Immature natural killer cell (primary cell): ENCODE results near the gene CBLC. TPM values are rescaled to one million over a fixed set of nuclear protein-coding genes. Genes with fewer than 3 reads are reported as not detected.
A peak's percentile ranks its signal among the peaks of the same experiment; 100 is the strongest.

Source experiments
- DNase-seq, 3 donors: peaks; one replicate each; pipeline ENCODE4 v3.0.0; 2022; ENCODE audit warnings: mixed read lengths in 1 of 3
- H3K27ac Mint-ChIP-seq, 6 donors: one replicate each; pipeline ENCODE4 v1.8.0; 2020; ENCODE audit warnings: mixed read lengths in 6 of 6, mild to moderate bottlenecking in 5 of 6, inconsistent platforms in 4 of 6, moderate library complexity in 3 of 6
- H3K27me3 Mint-ChIP-seq, 3 donors: one replicate each; pipeline ENCODE4 v1.8.0; 2020 to 2021; ENCODE audit warnings: low read depth in 3 of 3, mild to moderate bottlenecking in 3 of 3, mixed read lengths in 3 of 3, moderate library complexity in 3 of 3, inconsistent platforms in 1 of 3
- H3K36me3 Mint-ChIP-seq, 3 donors: one replicate each; pipeline ENCODE4 v1.8.0; 2020; ENCODE audit warnings: mixed read lengths in 3 of 3, inconsistent platforms in 2 of 3, mild to moderate bottlenecking in 2 of 3
- H3K4me1 Mint-ChIP-seq, 2 donors: one replicate each; pipeline ENCODE4 v1.8.0; 2020; ENCODE audit warnings: inconsistent platforms in 2 of 2, mild to moderate bottlenecking in 2 of 2, mixed read lengths in 2 of 2, moderate library complexity in 1 of 2
- H3K4me3 Mint-ChIP-seq, 5 donors: one replicate each; pipeline ENCODE4 v1.8.0; 2020; ENCODE audit warnings: mild to moderate bottlenecking in 5 of 5, mixed read lengths in 5 of 5, inconsistent platforms in 3 of 5, moderate library complexity in 3 of 5
- H3K9me3 Mint-ChIP-seq, 6 donors: one replicate each; pipeline ENCODE4 v1.8.0; 2020; ENCODE audit warnings: mild to moderate bottlenecking in 6 of 6, mixed read lengths in 6 of 6, inconsistent platforms in 4 of 6, moderate library complexity in 3 of 6
- polyA plus RNA-seq, 3 donors: library from polyadenylated mRNA; unstranded; fragments of 300-500 nt; fragmentation: Illumina TruSeq; gene quantifications; one replicate each; pipeline ENCODE4 v1.2.3, GENCODE V29; 2021

CBLC gene
- polyA plus RNA-seq, 3 donors from 2014 or later: not detected

DNA sequence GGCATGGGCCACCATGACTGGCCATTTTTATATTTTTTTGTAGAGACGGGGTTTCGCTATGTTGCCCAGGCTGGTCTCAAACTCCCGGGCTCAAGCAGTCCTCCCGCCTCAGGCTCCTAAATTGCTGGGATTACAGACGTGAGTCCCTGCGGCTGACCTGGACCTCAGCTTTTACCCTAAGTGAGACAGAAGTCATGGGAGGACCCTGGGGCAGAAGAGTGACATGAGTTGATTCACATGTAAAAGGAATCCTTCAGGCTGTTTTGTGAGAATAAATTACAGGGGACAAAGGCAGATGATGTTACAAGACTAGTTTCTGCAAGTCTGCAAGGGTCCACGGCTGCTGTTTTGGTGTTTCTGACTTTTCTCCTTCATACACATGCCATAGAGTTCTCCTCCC, 28.6 kb downstream of the CBLC start:
- H3K36me3 Mint-ChIP-seq: no peaks in the 10 kb centered on the region
- DNase-seq: no peak
- H3K4me1 Mint-ChIP-seq: peaks cover 0 to 2% of the 10 kb centered on the region in 2 donors
- no peaks in the 10 kb centered on the region for H3K9me3 Mint-ChIP-seq
- no peak overlapping the region for H3K27ac Mint-ChIP-seq
- H3K27me3 Mint-ChIP-seq: peaks cover 2 to 8% (median 2%) of the 10 kb centered on the region in 3 donors
- no peak overlapping the region for H3K4me3 Mint-ChIP-seq

- Mint-ChIP-seq H3K27ac (no peak overlapping the region), H3K4me3 (no peak overlapping the region), H3K36me3 (no peaks in the 10 kb centered on the region)
Measured at GRCh38 chr19:44807162-44807561, 29.5 kb downstream of the CBLC start.

DNA sequence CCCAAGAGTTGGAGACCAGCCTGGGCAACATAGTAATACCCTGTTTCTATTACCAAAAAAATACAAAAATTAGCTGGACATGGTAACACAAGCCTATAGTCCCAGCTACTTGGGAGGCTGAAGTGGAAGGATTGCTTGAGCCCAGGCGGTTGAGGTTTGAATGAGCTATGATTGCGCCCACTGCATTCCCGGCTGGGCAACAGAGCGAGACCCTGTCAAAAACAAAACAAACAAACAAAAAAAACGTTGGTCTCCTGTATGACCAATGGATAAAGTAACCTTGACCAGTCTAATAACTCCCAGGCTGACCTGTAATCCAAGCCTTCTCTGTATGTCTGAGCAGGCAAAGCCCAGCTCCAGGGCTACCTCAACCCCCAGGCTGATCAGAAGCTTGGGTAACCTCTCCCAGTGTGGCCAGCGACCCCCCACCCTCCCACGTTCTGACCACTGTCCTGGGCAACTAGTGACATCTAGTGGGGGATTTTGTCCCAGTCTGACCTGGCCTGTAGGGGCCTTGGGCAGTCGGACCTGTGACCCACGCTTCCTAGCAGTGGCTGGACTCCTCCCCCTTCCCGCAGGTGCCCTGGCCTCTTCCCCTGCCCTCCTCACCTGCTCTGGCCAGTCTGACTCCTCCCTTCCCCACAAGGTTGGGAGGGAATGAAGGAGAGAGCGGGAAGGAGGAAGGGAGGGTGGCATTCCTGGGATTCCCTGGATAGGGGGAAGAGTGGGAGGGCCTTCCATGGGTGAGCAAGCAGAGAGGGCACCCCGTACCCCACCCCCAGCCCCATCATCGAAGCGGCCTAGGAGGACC, 30.2 kb downstream of the CBLC start:
- no peak for DNase-seq
- H3K27ac Mint-ChIP-seq: no peak overlapping the region
- no peaks in the 10 kb centered on the region for H3K36me3 Mint-ChIP-seq
- peaks cover 2 to 8% (median 2%) of the 10 kb centered on the region in 3 donors for H3K27me3 Mint-ChIP-seq
- no peak overlapping the region for H3K4me3 Mint-ChIP-seq
- peaks cover 0 to 2% of the 10 kb centered on the region in 2 donors for H3K4me1 Mint-ChIP-seq
- no peaks in the 10 kb centered on the region for H3K9me3 Mint-ChIP-seq

More at GRCh38 chr19:44807162-44807561, 29.5 kb downstream of the CBLC start:
- H3K27me3 Mint-ChIP-seq: peaks cover 2 to 8% (median 2%) of the 10 kb centered on the region in 3 donors
- DNase-seq: no peak
- H3K4me1 Mint-ChIP-seq: peaks cover 0 to 2% of the 10 kb centered on the region in 2 donors
- H3K9me3 Mint-ChIP-seq: no peaks in the 10 kb centered on the region

GRCh38 chr19:44808463-44809371, 31.0 kb downstream of the CBLC start, which contains the start of gene BCAM:
Gene BCAM (plus strand): TSS chr19:44809103. CDS start chr19:44809125, 22 bp downstream.
- peaks cover 2 to 10% (median 2%) of the 10 kb centered on the region in 3 donors for H3K27me3 Mint-ChIP-seq
- H3K9me3 Mint-ChIP-seq: no peaks in the 10 kb centered on the region
- DNase-seq: no peak
- peaks cover 0 to 2% of the 10 kb centered on the region in 2 donors for H3K4me1 Mint-ChIP-seq
- no peaks in the 10 kb centered on the region for H3K36me3 Mint-ChIP-seq
- H3K4me3 Mint-ChIP-seq: peak within 1 kb of the TSS in 1 of 5 donors; percentile 38
- H3K27ac Mint-ChIP-seq: no peak within 1 kb of the TSS

GRCh38 chr19:44809577-44810233, 32.0 kb downstream of the CBLC start:
- Mint-ChIP-seq H3K4me3 (no peak overlapping the region), H3K9me3 (no peaks in the 10 kb centered on the region), H3K27ac (no peak overlapping the region), H3K36me3 (no peaks in the 10 kb centered on the region), H3K27me3 (peaks cover 2 to 10% (median 3%) of the 10 kb centered on the region in 3 donors), H3K4me1 (peaks cover 0 to 2% of the 10 kb centered on the region in 2 donors)
- DNase-seq: no peak

DNA sequence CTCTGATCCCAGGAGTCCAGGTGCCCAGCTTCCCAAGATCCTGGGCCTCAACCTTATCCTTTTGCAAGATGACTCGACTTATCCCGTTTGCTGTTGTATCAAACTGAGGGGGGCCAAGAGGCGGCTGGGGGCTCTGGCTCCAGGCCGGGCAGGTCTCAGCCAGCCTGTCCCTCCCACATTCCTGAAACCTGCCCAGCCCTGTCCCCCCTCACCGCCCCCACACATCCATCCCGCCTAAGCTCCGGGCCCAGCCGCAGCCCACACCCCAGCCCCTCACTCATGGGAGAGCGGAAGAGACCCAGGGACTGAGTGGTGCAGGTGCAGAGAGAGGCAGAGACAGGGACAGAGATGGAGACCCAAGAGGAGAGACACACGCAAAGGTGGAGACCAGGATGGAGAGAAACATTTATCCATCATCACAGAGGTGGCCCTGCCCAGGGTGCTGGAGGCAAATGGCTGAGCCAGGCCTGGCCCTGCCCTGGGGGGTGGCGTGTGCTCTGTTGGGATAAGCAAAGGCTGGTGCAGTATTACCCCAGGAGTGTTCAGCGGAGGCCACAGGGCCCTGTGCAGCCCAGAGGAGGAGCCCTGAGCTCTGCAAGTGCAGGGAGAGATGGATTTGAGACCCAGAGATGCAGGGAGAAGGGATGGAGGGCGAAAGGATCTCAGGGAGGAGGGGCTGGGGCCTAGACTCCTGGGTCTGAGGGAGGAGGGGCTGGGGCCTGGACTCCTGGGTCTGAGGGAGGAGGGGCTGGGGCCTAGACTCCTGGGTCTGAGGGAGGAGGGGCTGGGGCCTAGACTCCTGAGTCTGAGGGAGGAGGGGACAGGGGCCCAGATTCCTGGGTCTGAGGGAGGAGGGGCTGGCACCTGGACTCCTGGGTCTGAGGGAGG, 32.8 kb downstream of the CBLC start:
- no peaks in the 10 kb centered on the region for H3K9me3 Mint-ChIP-seq
- H3K4me1 Mint-ChIP-seq: peaks cover 0 to 2% of the 10 kb centered on the region in 2 donors
- H3K27me3 Mint-ChIP-seq: peaks cover 2 to 10% (median 3%) of the 10 kb centered on the region in 3 donors
- H3K27ac Mint-ChIP-seq: no peak overlapping the region
- DNase-seq: no peak
- H3K4me3 Mint-ChIP-seq: no peak overlapping the region
- no peaks in the 10 kb centered on the region for H3K36me3 Mint-ChIP-seq

DNA sequence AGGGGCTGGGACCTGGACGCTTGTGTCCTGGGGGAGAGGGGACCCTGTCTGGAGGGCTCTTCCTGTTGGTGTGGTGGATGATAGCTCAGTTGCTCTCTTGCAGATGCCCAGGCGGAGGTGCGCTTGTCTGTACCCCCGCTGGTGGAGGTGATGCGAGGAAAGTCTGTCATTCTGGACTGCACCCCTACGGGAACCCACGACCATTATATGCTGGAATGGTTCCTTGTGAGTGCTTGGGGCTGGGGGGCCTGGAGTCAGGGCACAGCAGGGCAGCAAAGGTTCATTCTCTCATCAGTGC, 33.4 kb downstream of the CBLC start:
- Mint-ChIP-seq H3K9me3 (no peaks in the 10 kb centered on the region), H3K4me1 (peaks cover 0 to 2% of the 10 kb centered on the region in 2 donors), H3K27ac (no peak overlapping the region), H3K4me3 (no peak overlapping the region), H3K27me3 (peaks cover 2 to 12% (median 3%) of the 10 kb centered on the region in 3 donors), H3K36me3 (no peaks in the 10 kb centered on the region)
- no peak for DNase-seq

DNA sequence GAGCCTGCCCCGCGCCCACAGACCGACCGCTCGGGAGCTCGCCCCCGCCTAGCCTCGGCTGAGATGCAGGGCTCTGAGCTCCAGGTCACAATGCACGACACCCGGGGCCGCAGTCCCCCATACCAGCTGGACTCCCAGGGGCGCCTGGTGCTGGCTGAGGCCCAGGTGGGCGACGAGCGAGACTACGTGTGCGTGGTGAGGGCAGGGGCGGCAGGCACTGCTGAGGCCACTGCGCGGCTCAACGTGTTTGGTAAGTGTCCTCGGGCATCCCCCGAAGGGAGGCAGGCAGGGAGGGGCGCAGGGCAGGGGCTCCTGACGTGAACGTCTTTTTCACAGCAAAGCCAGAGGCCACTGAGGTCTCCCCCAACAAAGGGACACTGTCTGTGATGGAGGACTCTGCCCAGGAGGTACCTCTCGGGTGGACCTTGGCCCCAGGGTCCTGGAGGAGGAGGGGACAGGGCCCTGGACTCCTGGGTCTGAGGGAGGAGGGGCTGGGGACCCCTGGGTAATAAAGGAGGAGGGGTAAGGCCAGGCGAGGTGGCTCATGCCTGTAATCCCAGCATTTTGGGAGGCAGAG, 34.5 kb downstream of the CBLC start:
- Mint-ChIP-seq H3K4me3 (no peak overlapping the region), H3K4me1 (peaks cover 0 to 2% of the 10 kb centered on the region in 2 donors), H3K9me3 (no peaks in the 10 kb centered on the region), H3K36me3 (no peaks in the 10 kb centered on the region), H3K27ac (no peak overlapping the region), H3K27me3 (peaks cover 2 to 8% (median 3%) of the 10 kb centered on the region in 3 donors)
- DNase-seq: no peak

DNA sequence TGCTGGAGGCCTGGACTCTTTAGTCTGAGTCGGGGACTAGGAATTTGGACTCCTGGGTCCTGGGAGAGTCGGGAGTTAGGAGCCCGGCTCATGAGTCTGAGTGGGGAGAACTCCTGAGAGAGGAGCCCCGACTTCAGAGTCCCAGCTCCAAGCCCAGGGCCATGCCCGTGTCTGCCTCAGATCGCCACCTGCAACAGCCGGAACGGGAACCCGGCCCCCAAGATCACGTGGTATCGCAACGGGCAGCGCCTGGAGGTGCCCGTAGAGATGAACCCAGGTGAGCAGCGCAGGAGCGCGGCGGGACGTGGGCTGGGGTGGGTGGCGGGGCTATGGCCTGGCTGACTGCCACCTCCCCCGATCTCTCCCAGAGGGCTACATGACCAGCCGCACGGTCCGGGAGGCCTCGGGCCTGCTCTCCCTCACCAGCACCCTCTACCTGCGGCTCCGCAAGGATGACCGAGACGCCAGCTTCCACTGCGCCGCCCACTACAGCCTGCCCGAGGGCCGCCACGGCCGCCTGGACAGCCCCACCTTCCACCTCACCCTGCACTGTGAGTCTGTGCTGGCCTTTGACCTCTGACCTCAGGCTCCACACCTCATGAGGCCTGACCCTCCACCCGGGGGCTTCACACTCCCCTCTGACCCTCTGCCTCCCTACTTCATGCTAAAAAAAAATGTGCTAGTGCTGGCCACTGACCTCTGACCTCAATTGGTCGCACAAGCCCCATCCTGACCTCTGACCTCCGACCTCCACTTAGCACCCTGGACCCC, 35.6 kb downstream of the CBLC start:
- Mint-ChIP-seq H3K4me3 (no peak overlapping the region), H3K4me1 (peaks cover 0 to 2% of the 10 kb centered on the region in 2 donors), H3K36me3 (no peaks in the 10 kb centered on the region), H3K27ac (no peak overlapping the region), H3K27me3 (peaks cover 2 to 8% (median 3%) of the 10 kb centered on the region in 3 donors), H3K9me3 (no peaks in the 10 kb centered on the region)
- DNase-seq: no peak

GRCh38 chr19:44813841-44814470, 36.3 kb downstream of the CBLC start:
- no peak overlapping the region for H3K27ac Mint-ChIP-seq
- H3K36me3 Mint-ChIP-seq: no peaks in the 10 kb centered on the region
- peaks cover 2 to 8% (median 3%) of the 10 kb centered on the region in 3 donors for H3K27me3 Mint-ChIP-seq
- H3K4me3 Mint-ChIP-seq: no peak overlapping the region
- peaks cover 0 to 2% of the 10 kb centered on the region in 2 donors for H3K4me1 Mint-ChIP-seq
- DNase-seq: no peak
- no peaks in the 10 kb centered on the region for H3K9me3 Mint-ChIP-seq

GRCh38 chr19:44814517-44814916, 36.8 kb downstream of the CBLC start:
- Mint-ChIP-seq H3K36me3 (no peaks in the 10 kb centered on the region), H3K27me3 (peaks cover 1 to 6% (median 2%) of the 10 kb centered on the region in 3 donors), H3K4me3 (no peak overlapping the region), H3K27ac (no peak overlapping the region), H3K9me3 (no peaks in the 10 kb centered on the region), H3K4me1 (no peaks in the 10 kb centered on the region)
- DNase-seq: no peak

- no peaks in the 10 kb centered on the region for H3K36me3 Mint-ChIP-seq
- no peak overlapping the region for H3K27ac Mint-ChIP-seq
- H3K27me3 Mint-ChIP-seq: peaks cover 1 to 4% (median 4%) of the 10 kb centered on the region in 3 donors
- DNase-seq: no peak
- H3K9me3 Mint-ChIP-seq: no peaks in the 10 kb centered on the region
- no peak overlapping the region for H3K4me3 Mint-ChIP-seq
- no peaks in the 10 kb centered on the region for H3K4me1 Mint-ChIP-seq
Measured at GRCh38 chr19:44816301-44816700, 38.6 kb downstream of the CBLC start.
